Fibroblast of skin of scalp (primary cell): ENCODE results near the gene BAIAP3.

ENCODE experiments used
- DNase-seq: peaks from one replicate; pipeline ENCODE4 v3.0.0-alpha.2; 2013

BAIAP3 gene

GRCh38 chr16:1347962-1348361 is 14.5 kb downstream of the BAIAP3 start:
- no peak for DNase-seq

GRCh38 chr16:1348441-1348840 is 15.0 kb downstream of the BAIAP3 start:
- DNase-seq = no peak

- DNase-seq = no peak
These were observed 15.5 kb downstream of the BAIAP3 start for GRCh38 chr16:1348926-1349325.

- DNase-seq = no peak
These were observed 15.9 kb downstream of the BAIAP3 start for GRCh38 chr16:1349351-1349750.

- no peak for DNase-seq
These were observed 16.5 kb downstream of the BAIAP3 start for GRCh38 chr16:1349951-1350350.

- DNase-seq = no peak
These were observed 17.2 kb downstream of the BAIAP3 start for GRCh38 chr16:1350691-1351090.

- DNase-seq = no peak
These were observed 17.8 kb downstream of the BAIAP3 start for GRCh38 chr16:1351215-1351581.

GRCh38 chr16:1351582-1352362 is 18.3 kb downstream of the BAIAP3 start, which contains the start of the genes GNPTG and TSR3:
Gene GNPTG, plus strand, starts transcription at chr16:1351931. Its CDS starts 35 bp downstream, at chr16:1351966.
Gene TSR3, minus strand, starts transcription at chr16:1351878. Its CDS starts 74 bp downstream, at chr16:1351804.
- peak; percentile 92 for DNase-seq

GRCh38 chr16:1354815-1355540 is 21.5 kb downstream of the BAIAP3 start:
- no peak for DNase-seq

- no peak for DNase-seq
These were observed 22.1 kb downstream of the BAIAP3 start for GRCh38 chr16:1355591-1355990.

GRCh38 chr16:1356061-1356900 is 22.8 kb downstream of the BAIAP3 start:
- no peak for DNase-seq

- DNase-seq = no peak
These were observed 24.6 kb downstream of the BAIAP3 start for GRCh38 chr16:1357906-1358566.

GRCh38 chr16:1361685-1362360 is 28.4 kb downstream of the BAIAP3 start:
- DNase-seq = no peak

GRCh38 chr16:1362807-1363206 is 29.4 kb downstream of the BAIAP3 start:
- DNase-seq = no peak

GRCh38 chr16:1363501-1364041 is 30.1 kb downstream of the BAIAP3 start:
- DNase-seq = peak; percentile 24

GRCh38 chr16:1364510-1364909 is 31.1 kb downstream of the BAIAP3 start:
- DNase-seq = no peak

GRCh38 chr16:1366060-1366711 is 32.7 kb downstream of the BAIAP3 start:
- DNase-seq = no peak

- no peak for DNase-seq
These were observed 33.4 kb downstream of the BAIAP3 start for GRCh38 chr16:1366712-1367299.

- no peak for DNase-seq
These were observed 34.2 kb downstream of the BAIAP3 start for GRCh38 chr16:1367486-1368174.
